ENCODE results near the gene LAMC3. TPM values are rescaled to one million over a fixed set of nuclear protein-coding genes. Genes with fewer than 3 reads are reported as not detected.

The LAMC3 gene
- total RNA-seq, 3 donors from 2014 or later = 2.1 to 8.5 (median 7.8) TPM

- Histone ChIP-seq H3K27me3 (no peaks in the 10 kb centered on the region), H3K4me3 (no peak overlapping the region), H3K4me1 (no peaks in the 10 kb centered on the region), H3K9me3 (no peaks in the 10 kb centered on the region), H3K36me3 (no peaks in the 10 kb centered on the region), H3K27ac (no peak overlapping the region)
- intact Hi-C loops (cut with DNase I; ENCODE audit: low total_unique reads) = no loop called here
- TF ChIP-seq CTCF (IDR thresholded peaks at IDR 0.05) = no peak
- no peak for DNase-seq (ENCODE audit: low spot score in 2 of 2)
These were observed 19.1 kb upstream of the LAMC3 start for GRCh38 chr9:130989891-130990290.

GRCh38 chr9:130990306-130990977 lies 18.5 kb upstream of the LAMC3 start:
- no peaks in the 10 kb centered on the region for H3K36me3 ChIP-seq
- no peaks in the 10 kb centered on the region for H3K27me3 ChIP-seq
- no peaks in the 10 kb centered on the region for H3K4me1 ChIP-seq
- TF ChIP-seq POLR2A (IDR thresholded peaks at IDR 0.05) (no peak), CTCF (IDR thresholded peaks at IDR 0.05) (no peak), POLR2AphosphoS5 (IDR thresholded peaks at IDR 0.05) (no peak)
- no peak overlapping the region for H3K4me3 ChIP-seq
- no peak for DNase-seq (ENCODE audit: low spot score in 2 of 2)
- intact Hi-C loops (cut with DNase I; ENCODE audit: low total_unique reads) = no loop called here
- no peaks in the 10 kb centered on the region for H3K9me3 ChIP-seq
- no peak overlapping the region for H3K27ac ChIP-seq

- intact Hi-C loops (cut with DNase I; ENCODE audit: low total_unique reads) = no loop called here
- H3K4me3 ChIP-seq = no peak overlapping the region
- no peaks in the 10 kb centered on the region for H3K27me3 ChIP-seq
- DNase-seq (ENCODE audit: low spot score in 2 of 2) = no peak
- H3K4me1 ChIP-seq = no peaks in the 10 kb centered on the region
- H3K9me3 ChIP-seq = no peaks in the 10 kb centered on the region
- TF ChIP-seq POLR2AphosphoS5 (IDR thresholded peaks at IDR 0.05) = no peak
- no peak overlapping the region for H3K27ac ChIP-seq
- H3K36me3 ChIP-seq = no peaks in the 10 kb centered on the region
These were observed 17.8 kb upstream of the LAMC3 start for GRCh38 chr9:130990978-130991777.

GRCh38 chr9:130991778-130992681 lies 16.9 kb upstream of the LAMC3 start:
- Histone ChIP-seq H3K4me1 (no peaks in the 10 kb centered on the region), H3K36me3 (no peaks in the 10 kb centered on the region), H3K27me3 (no peaks in the 10 kb centered on the region), H3K4me3 (no peak overlapping the region), H3K9me3 (no peaks in the 10 kb centered on the region), H3K27ac (no peak overlapping the region)
- TF ChIP-seq POLR2A (IDR thresholded peaks at IDR 0.05) = no peak
- TF ChIP-seq CTCF (IDR thresholded peaks at IDR 0.05) = no peak
- no peak for TF ChIP-seq POLR2AphosphoS5 (IDR thresholded peaks at IDR 0.05)
- no peak for DNase-seq (ENCODE audit: low spot score in 2 of 2)
- intact Hi-C loops (cut with DNase I; ENCODE audit: low total_unique reads) = no loop called here

GRCh38 chr9:130992682-130993032 lies 16.3 kb upstream of the LAMC3 start:
- no peaks in the 10 kb centered on the region for H3K9me3 ChIP-seq
- no peaks in the 10 kb centered on the region for H3K36me3 ChIP-seq
- H3K27me3 ChIP-seq = no peaks in the 10 kb centered on the region
- H3K27ac ChIP-seq = no peak overlapping the region
- intact Hi-C loops (cut with DNase I; ENCODE audit: low total_unique reads) = no loop called here
- no peak for DNase-seq (ENCODE audit: low spot score in 2 of 2)
- TF ChIP-seq CTCF (IDR thresholded peaks at IDR 0.05) (no peak), POLR2A (IDR thresholded peaks at IDR 0.05) (no peak), POLR2AphosphoS5 (IDR thresholded peaks at IDR 0.05) (no peak)
- no peaks in the 10 kb centered on the region for H3K4me1 ChIP-seq
- H3K4me3 ChIP-seq = no peak overlapping the region

Data from breast epithelium (tissue), 4 donors.